Measurements from ENCODE around the gene ARID1A. TPM values are rescaled to one million over a fixed set of nuclear protein-coding genes. Genes with fewer than 3 reads are reported as not detected.
A peak's percentile ranks its signal among the peaks of the same experiment; 100 is the strongest.

ARID1A gene
- total and polyA plus RNA-seq, 2 of the 8 experiments (the other 6 are each of a cell fraction or from before 2014, with no cell fraction given) = 52.1 to 103 TPM

DNA sequence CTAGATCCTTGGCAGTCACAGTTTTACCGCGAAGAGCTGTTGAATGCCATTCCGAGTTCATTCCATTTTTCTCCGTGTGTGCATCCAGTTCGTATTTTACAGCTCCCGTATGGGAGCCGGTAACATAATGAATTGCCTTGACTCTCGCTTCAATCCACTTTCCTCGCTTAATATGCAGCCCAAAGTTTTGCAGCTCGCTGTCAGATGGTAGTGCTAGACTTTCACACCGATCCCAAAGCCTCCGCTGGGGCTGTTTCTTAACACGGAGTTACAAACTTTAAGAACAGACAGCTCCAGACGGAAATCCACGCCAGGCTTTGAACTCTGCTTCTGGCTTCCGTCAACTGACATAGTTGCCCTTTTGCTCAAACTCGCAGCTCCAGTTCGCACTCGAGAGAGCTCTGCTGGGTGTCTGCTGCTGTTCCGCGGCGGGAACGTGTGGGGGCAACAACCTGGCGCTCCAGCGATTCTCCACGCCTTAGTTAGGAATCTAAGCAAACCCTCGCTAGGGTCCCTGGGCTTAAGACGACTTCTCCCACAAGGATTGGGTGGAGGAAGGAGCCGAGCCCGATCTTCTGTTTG, 3.5 kb upstream of the ARID1A start (continued):
- no peak for TF ChIP-seq RXRA (IDR thresholded peaks at IDR 0.05; ENCODE audit: insufficient read depth, low read depth, low read length)
- TF ChIP-seq ZNF274 (IDR thresholded peaks at IDR 0.05; ENCODE audit: borderline replicate concordance, extremely low read depth, low read length) = no peak
- no peak for TF ChIP-seq TCF12 (IDR thresholded peaks at IDR 0.05; ENCODE audit: low read depth, low read length)
- TF ChIP-seq CEBPB (IDR thresholded peaks at IDR 0.05; ENCODE audit: low read depth, low read length) = no peak
- no peak for TF ChIP-seq FOSL1 (IDR thresholded peaks at IDR 0.05; ENCODE audit: insufficient read depth, low read depth, low read length)
- no peak for TF ChIP-seq BCL11A (IDR thresholded peaks at IDR 0.05; ENCODE audit: low read depth in 2 of 2, low read length in 2 of 2)
- TF ChIP-seq POLR2A (IDR thresholded peaks at IDR 0.05; ENCODE audit: control extremely low read depth in 1 of 2, low read depth in 2 of 2, low read length in 2 of 2) = peak; percentile 23 to 62; a peak in 2 of 3 replicates
- TF ChIP-seq JUN (IDR thresholded peaks at IDR 0.05; ENCODE audit: low read depth, low read length) = no peak
- peak; percentile 55 for TF ChIP-seq SAP30 (IDR thresholded peaks at IDR 0.05; ENCODE audit: insufficient read depth, insufficient replicate concordance, low read length)
- no peak for TF ChIP-seq SUZ12 (IDR thresholded peaks at IDR 0.05; ENCODE audit: low read length)
- no peak for TF ChIP-seq ASH2L (IDR thresholded peaks at IDR 0.05; ENCODE audit: low read length)
- peak; percentile 50; the same call in 1 of the 2 replicates for TF ChIP-seq TBP (IDR thresholded peaks at IDR 0.05; ENCODE audit: low read depth, low read length)
- peak; percentile 18; the same call in 1 of the 2 replicates for TF ChIP-seq RBBP5 (IDR thresholded peaks at IDR 0.05; ENCODE audit: borderline replicate concordance, low read depth, low read length)
- TF ChIP-seq EZH2 (IDR thresholded peaks at IDR 0.05; ENCODE audit: low read depth, low read length, severe bottlenecking) = no peak
- no peak for TF ChIP-seq KDM1A (IDR thresholded peaks at IDR 0.05; ENCODE audit: borderline replicate concordance, low read length)
- TF ChIP-seq RNF2 (IDR thresholded peaks at IDR 0.05; ENCODE audit: borderline replicate concordance, low read depth, low read length, missing control alignments, poor library complexity, severe bottlenecking) = no peak
- TF ChIP-seq CHD2 (IDR thresholded peaks at IDR 0.05; ENCODE audit: low read length) = no peak
- no peak for TF ChIP-seq PHF8 (conservative IDR thresholded peaks at IDR 0.05; ENCODE audit: low read depth, low read length)
- no peak for TF ChIP-seq GTF2F1 (IDR thresholded peaks at IDR 0.05; ENCODE audit: borderline replicate concordance, low read depth, low read length)
- TF ChIP-seq SIX5 (IDR thresholded peaks at IDR 0.05; ENCODE audit: low read depth, low read length) = no peak
- TF ChIP-seq SP2 (IDR thresholded peaks at IDR 0.05; ENCODE audit: low read length) = no peak
- TF ChIP-seq BACH1 (IDR thresholded peaks at IDR 0.05; ENCODE audit: low read length) = no peak
- no peak for TF ChIP-seq NRF1 (IDR thresholded peaks at IDR 0.05; ENCODE audit: low read depth, low read length)
- TF ChIP-seq CBX5 (IDR thresholded peaks at IDR 0.05; ENCODE audit: low read depth, low read length) = no peak
- TF ChIP-seq CBX8 (IDR thresholded peaks at IDR 0.05; ENCODE audit: borderline replicate concordance, low read depth, low read length) = no peak
- TF ChIP-seq KDM4A (IDR thresholded peaks at IDR 0.05; ENCODE audit: low read depth, low read length, severe bottlenecking) = peak; percentile 12

All from H1 (cell line).